GM12878 (cell line): ENCODE measurements around the gene SETD5. TPM values are rescaled to one million over a fixed set of nuclear protein-coding genes. Genes with fewer than 3 reads are reported as not detected.

Experiments
- ATAC-seq: fragments of 200-7000 bp; cut with Tn5 transposase; 3 replicates; pipeline ENCODE4 v1.9.1; 2020; ENCODE audit warnings: mild to moderate bottlenecking, moderate library complexity
- BruUV-seq: library from RNA; stranded (reverse); fragments of 400-500 nt; replicated peaks from 2 replicates; lab custom pipeline; 2021; lab: Mats Ljungman, UMichigan
- CTCF ChIA-PET: fragments of 300-600 bp; sonication (Branson Sonifier 250); formaldehyde crosslinking; extraction: SDS; loops from one replicate; lab custom pipeline; 2021; ENCODE audit warnings: inconsistent platforms; lab: Yijun Ruan, JAX
- POLR2A ChIA-PET: fragments of 350-600 bp; formaldehyde crosslinking; extraction: SDS; loops from one replicate; lab custom pipeline; 2021; ENCODE audit warnings: inconsistent platforms; lab: Charles Lee
- RAD21 ChIA-PET: fragments of 300-600 bp; sonication (Branson Sonifier 250); formaldehyde crosslinking; loops from one replicate; lab custom pipeline; 2023; ENCODE audit warnings: antibody characterized with exemption; ENCODE audit not compliant: unreplicated experiment; lab: Charles Lee
- SMC1A ChIA-PET: fragments of 300-600 bp; sonication (Branson Sonifier 250); formaldehyde crosslinking; loops from one replicate; lab custom pipeline; 2023; ENCODE audit not compliant: unreplicated experiment, uncharacterized antibody; lab: Charles Lee
- DNase-seq: peaks from one replicate; pipeline ENCODE4 v3.0.0-alpha.2; 2011; ENCODE audit warnings: low read depth, low spot score
- FAIRE-seq: peaks from 3 replicates; lab custom pipeline; 2011; peaks lifted over from hg19 to GRCh38; lab: Jason Lieb, UNC
- H2AFZ ChIP-seq: 2 replicates; pipeline ENCODE4 v1.6.0; 2011; ENCODE audit warnings: low read depth, low read length, control low read depth; ENCODE audit not compliant: control insufficient read depth
- H3K27ac ChIP-seq: 2 replicates; pipeline ENCODE4 v1.5.1; 2011; ENCODE audit warnings: control low read depth; ENCODE audit not compliant: control insufficient read depth, insufficient read depth
- H3K27me3 ChIP-seq, 2 experiments: replicated peaks in 1 of 2; 2 replicates each; pipeline versions ENCODE4 v1.6.0 to v1.6.1; 2011; ENCODE audit warnings: low read length in 1 of 2; ENCODE audit not compliant: control insufficient read depth in 2 of 2, insufficient read depth in 2 of 2
- H3K36me3 ChIP-seq, 2 experiments: 2 replicates each; pipeline ENCODE4 v1.5.1; 2011; ENCODE audit warnings: low read length in 1 of 2; ENCODE audit not compliant: control insufficient read depth in 2 of 2, insufficient read depth in 2 of 2
- H3K4me1 ChIP-seq: 2 replicates; pipeline ENCODE4 v1.6.1; 2011; ENCODE audit warnings: mild to moderate bottlenecking, low read length, moderate library complexity, mixed read lengths; ENCODE audit not compliant: control insufficient read depth, insufficient read depth
- H3K4me2 ChIP-seq: 2 replicates; pipeline ENCODE4 v1.6.0; 2011; ENCODE audit warnings: control low read depth; ENCODE audit not compliant: control insufficient read depth, insufficient read depth
- H3K4me3 ChIP-seq: fragments of 200-600 bp; sonication (generic); 2 replicates; pipeline ENCODE4 v1.5.1; 2016
- H3K79me2 ChIP-seq: 2 replicates; pipeline ENCODE4 v1.6.0; 2011; ENCODE audit warnings: low read length; ENCODE audit not compliant: control insufficient read depth, insufficient read depth
- H3K9ac ChIP-seq: 2 replicates; pipeline ENCODE4 v1.8.0; 2011; ENCODE audit warnings: low read length, control low read depth, mixed read lengths; ENCODE audit not compliant: control insufficient read depth, insufficient read depth
- H3K9me3 ChIP-seq: replicated peaks from 3 replicates; pipeline ENCODE4 v1.5.1; 2011; ENCODE audit warnings: mild to moderate bottlenecking, low read length; ENCODE audit not compliant: control insufficient read depth, insufficient read depth
- H4K20me1 ChIP-seq: 2 replicates; pipeline ENCODE4 v1.6.0; 2011; ENCODE audit not compliant: control insufficient read depth, insufficient read depth
- BCL11A ChIP-seq: IDR thresholded peaks from 2 replicates; pipeline ENCODE4 v1.6.1; 2011; ENCODE audit warnings: low read depth, low read length
- BCL3 ChIP-seq: IDR thresholded peaks from 2 replicates; pipeline ENCODE4 v1.6.1; 2011; ENCODE audit warnings: borderline replicate concordance, low read depth, mild to moderate bottlenecking, moderate library complexity, low read length; ENCODE audit not compliant: insufficient read depth, poor library complexity, severe bottlenecking
- BHLHE40 ChIP-seq, 2 experiments: fragments of 450-650 bp in 1 of 2; IDR thresholded peaks; 2 replicates each; pipeline ENCODE4 v1.6.1; 2011 to 2017; ENCODE audit warnings: low read depth in 2 of 2, borderline replicate concordance in 1 of 2, improper control_type of control experiment in 1 of 2, low read length in 1 of 2, mild to moderate bottlenecking in 1 of 2
- CHD1 ChIP-seq: IDR thresholded peaks from 2 replicates; pipeline ENCODE4 v1.6.1; 2012; ENCODE audit warnings: low read depth, low read length, improper control_type of control experiment
- EP300 ChIP-seq, 2 experiments: fragments of 150-350 bp in 1 of 2; IDR thresholded peaks; 2 replicates each; pipeline ENCODE4 v1.6.1; 2011 to 2012; ENCODE audit warnings: low read depth in 2 of 2, low read length in 2 of 2, borderline replicate concordance in 1 of 2, improper control_type of control experiment in 1 of 2, inconsistent platforms in 1 of 2; ENCODE audit not compliant: control insufficient read depth in 1 of 2
- FOXK2 ChIP-seq: fragments of 450-650 bp; IDR thresholded peaks from 2 replicates; pipeline ENCODE4 v1.6.1; 2017; ENCODE audit warnings: mild to moderate bottlenecking, moderate library complexity
- HSF1 ChIP-seq: fragments of 150-350 bp; IDR thresholded peaks from 2 replicates; pipeline ENCODE4 v1.6.1; 2014; ENCODE audit warnings: mild to moderate bottlenecking, low read depth, low read length
- NBN ChIP-seq: fragments of 450-650 bp; IDR thresholded peaks from 2 replicates; pipeline ENCODE4 v1.6.1; 2016
- NFIC ChIP-seq: IDR thresholded peaks from 2 replicates; pipeline ENCODE4 v1.6.1; 2012; ENCODE audit warnings: low read depth, mild to moderate bottlenecking, inconsistent platforms, low read length, moderate library complexity
- NR2C1 ChIP-seq: fragments of 450-650 bp; IDR thresholded peaks from 2 replicates; pipeline ENCODE4 v1.6.1; 2017; ENCODE audit warnings: antibody characterized with exemption, mild to moderate bottlenecking, moderate library complexity
- RBBP5 ChIP-seq: fragments of 200-600 bp; sonication (generic); conservative IDR thresholded peaks from 2 replicates; pipeline ENCODE4 v1.6.1; 2016
- RUNX3 ChIP-seq: IDR thresholded peaks from 2 replicates; pipeline ENCODE4 v1.6.1; 2012; ENCODE audit warnings: low read length, inconsistent platforms
- SMAD1 ChIP-seq: fragments of 450-650 bp; IDR thresholded peaks from 2 replicates; pipeline ENCODE4 v1.6.1; 2018; ENCODE audit warnings: mild to moderate bottlenecking, low read depth; ENCODE audit not compliant: partially characterized antibody
- ZNF592 ChIP-seq: fragments of 450-650 bp; IDR thresholded peaks from 2 replicates; pipeline ENCODE4 v1.6.1; 2017; ENCODE audit warnings: mild to moderate bottlenecking, moderate library complexity
- WGBS: methylation state at CpG from one replicate; pipeline ENCODE4 v1.1.6; 2016; ENCODE audit warnings: low lambda C conversion rate; ENCODE audit not compliant: insufficient replicate concordance, insufficient coverage; ENCODE audit errors: missing lambda C conversion rate; 5-methylcytosine and 5-hydroxymethylcytosine counted together
- in situ Hi-C: fragments of 300-500 bp; cut with MboI; formaldehyde crosslinking; loops from 9 replicates; pipeline ENCODE4 v1.14.3; 2018; ENCODE audit warnings: mixed read lengths
- intact Hi-C: fragments of 100-400 bp; cut with micrococcal nuclease; formaldehyde crosslinking; loops from one replicate; pipeline ENCODE4 v1.14.2; 2022; ENCODE audit not compliant: unreplicated experiment
- polyA plus RNA-seq, 11 experiments: library from polyadenylated mRNA; depleted of rRNA in 4 of 11; unstranded in 6 of 11; stranded (reverse) in 5 of 11; fragments of >200 nt; fragmentation: Nextera tagmentation in 4 of 11; fragmentation: Illumina TruSeq in 1 of 11; extraction: Ambion mirVana in 4 of 11; extraction: Trizol in 1 of 11; gene quantifications; 1 replicate in 1 of 11; 2 replicates in 10 of 11; pipeline versions ENCODE4 v1.2.1 to v1.2.3, GENCODE V29; 2011 to 2016; ENCODE audit warnings: inconsistent platforms in 2 of 11, missing spikeins in 2 of 11, low read depth in 1 of 11
- total RNA-seq, 4 experiments: library from RNA; depleted of rRNA in 3 of 4; stranded (reverse); fragments of >200 nt in 3 of 4; fragmentation: Illumina TruSeq in 1 of 4; extraction: Trizol in 1 of 4; gene quantifications; 2 replicates each; pipeline versions ENCODE4 v1.2.1 to v1.2.3, GENCODE V29; 2013 to 2021

SETD5 gene
- total and polyA plus RNA-seq, 10 of the 15 experiments (the other 5 are each of a cell fraction or from before 2014, with no cell fraction given) = 8.2 to 94.0 (median 55.4) TPM

GRCh38 chr3:9379327-9379726 is 18.1 kb upstream of the SETD5 start:
- Histone ChIP-seq H3K9me3 (no peaks in the 10 kb centered on the region), H2AFZ (no peak overlapping the region), H3K4me3 (no peak overlapping the region), H3K79me2 (no peaks in the 10 kb centered on the region), H3K27ac (no peak overlapping the region), H3K9ac (no peak overlapping the region), H4K20me1 (no peaks in the 10 kb centered on the region; the same call in 1 of the 2 replicates), H3K36me3 (peaks cover 2 to 11% of the 10 kb centered on the region in 2 experiments; a peak in 3 of 4 replicates), H3K27me3 (no peaks in the 10 kb centered on the region), H3K4me2 (no peak overlapping the region), H3K4me1 (no peaks in the 10 kb centered on the region)
- in situ Hi-C loops = no loop called here
- 75% methylated on average over 4 of the region's 4 CpGs for WGBS
- CTCF ChIA-PET = interaction anchor here (1.2 to 2.2 kb wide), 3 partner anchors 10 to 78 kb away, joined by 3 to 5 read pairs (median 3); no protein-coding TSS in a partner anchor
- ATAC-seq (no peak), DNase-seq (no peak), FAIRE-seq (no peak)
- RAD21 ChIA-PET = no interaction called here
- SMC1A ChIA-PET = interaction anchor here (1.4 kb wide), 1 partner anchor 20 kb away, joined by 3 read pairs; no protein-coding TSS in a partner anchor
- intact Hi-C loops = no loop called here
- no TSS peak for BruUV-seq
- POLR2A ChIA-PET = interaction anchor here (3.6 kb wide), 1 partner anchor 16 kb away, joined by 10 read pairs; no protein-coding TSS in a partner anchor
- no peak for TF ChIP-seq CHD1
- no peak for TF ChIP-seq HSF1
- TF ChIP-seq NBN = no peak
- TF ChIP-seq BHLHE40 (IDR thresholded peaks at IDR 0.05; ENCODE audit: borderline replicate concordance in 1 of 2, low read depth in 2 of 2, low read length in 1 of 2) = no peak
- TF ChIP-seq ZNF592 = no peak
- TF ChIP-seq SMAD1 = no peak
- TF ChIP-seq NR2C1 = no peak
- no peak for TF ChIP-seq BCL11A
- TF ChIP-seq RUNX3 = no peak
- no peak for TF ChIP-seq FOXK2
- TF ChIP-seq RBBP5 = no peak
- no peak for TF ChIP-seq NFIC
- no peak for TF ChIP-seq BCL3
- TF ChIP-seq EP300 (IDR thresholded peaks at IDR 0.05; ENCODE audit: borderline replicate concordance in 1 of 2, control insufficient read depth in 1 of 2, low read depth in 2 of 2, low read length in 2 of 2) = no peak
